Endothelial cell (in vitro differentiated cells): Measurements from ENCODE around the gene NT5DC2. TPM values are rescaled to one million over a fixed set of nuclear protein-coding genes. Genes with fewer than 3 reads are reported as not detected.
A peak's percentile ranks its signal among the peaks of the same experiment; 100 is the strongest.

ENCODE experiments used
- DNase-seq: peaks from one replicate; pipeline ENCODE4 v3.0.0; 2021; ENCODE audit warnings: low spot score
- H3K27ac Mint-ChIP-seq: one replicate; pipeline ENCODE4 v1.8.0; 2021; ENCODE audit warnings: mixed read lengths, inconsistent platforms; ENCODE audit not compliant: unreplicated experiment
- H3K27me3 Mint-ChIP-seq: one replicate; pipeline ENCODE4 v1.8.0; 2021; ENCODE audit warnings: mild to moderate bottlenecking, moderate library complexity, mixed read lengths, inconsistent platforms; ENCODE audit not compliant: unreplicated experiment
- H3K36me3 Mint-ChIP-seq: one replicate; pipeline ENCODE4 v1.8.0; 2021; ENCODE audit warnings: mild to moderate bottlenecking, low read depth, mixed read lengths, inconsistent platforms; ENCODE audit not compliant: unreplicated experiment
- H3K4me1 Mint-ChIP-seq: one replicate; pipeline ENCODE4 v1.8.0; 2021; ENCODE audit warnings: mild to moderate bottlenecking, mixed read lengths, inconsistent platforms; ENCODE audit not compliant: unreplicated experiment
- H3K4me3 Mint-ChIP-seq: one replicate; pipeline ENCODE4 v1.8.0; 2021; ENCODE audit warnings: mild to moderate bottlenecking, mixed read lengths, inconsistent platforms; ENCODE audit not compliant: unreplicated experiment
- H3K9me3 Mint-ChIP-seq: one replicate; pipeline ENCODE4 v1.8.0; 2021; ENCODE audit warnings: mixed read lengths, inconsistent platforms; ENCODE audit not compliant: unreplicated experiment
- CTCF ChIP-seq: fragments of 200-600 bp; sonication (generic); IDR thresholded peaks from one replicate; pipeline ENCODE4 v1.5.0; 2021; ENCODE audit warnings: antibody characterized with exemption; ENCODE audit not compliant: unreplicated experiment
- total RNA-seq: library from RNA; stranded (reverse); fragmentation: NEBNext Ultra II Directional; extraction: Animal tissue kit (Norgen Biotek cat#: 25700); gene quantifications from one replicate; pipeline ENCODE4 v1.2.1, GENCODE V29; 2021; ENCODE audit not compliant: unreplicated experiment

The NT5DC2 gene
- total RNA-seq, 1 donor from 2014 or later, result 252 TPM

- TF ChIP-seq CTCF, result no peak
- Mint-ChIP-seq H3K27ac (no peak overlapping the region), H3K4me3 (no peak overlapping the region), H3K27me3 (peaks cover 16% of the 10 kb centered on the region), H3K9me3 (no peaks in the 10 kb centered on the region), H3K36me3 (peaks cover 42% of the 10 kb centered on the region), H3K4me1 (no peaks in the 10 kb centered on the region)
- DNase-seq, result no peak
These were observed 13.5 kb downstream of the NT5DC2 start for GRCh38 chr3:52520141-52520667.

- TF ChIP-seq CTCF, result no peak
These were observed 14.1 kb downstream of the NT5DC2 start for GRCh38 chr3:52519445-52520140.

GRCh38 chr3:52518723-52519444, 14.8 kb downstream of the NT5DC2 start:
- no peak for DNase-seq

More at GRCh38 chr3:52519445-52520140, 14.1 kb downstream of the NT5DC2 start:
- Mint-ChIP-seq H3K27ac (no peak overlapping the region), H3K36me3 (peaks cover 44% of the 10 kb centered on the region), H3K4me1 (no peaks in the 10 kb centered on the region), H3K27me3 (peaks cover 16% of the 10 kb centered on the region), H3K4me3 (no peak overlapping the region), H3K9me3 (no peaks in the 10 kb centered on the region)
- DNase-seq, result no peak

GRCh38 chr3:52517796-52518722, 15.6 kb downstream of the NT5DC2 start:
- H3K36me3 Mint-ChIP-seq, result peaks cover 33% of the 10 kb centered on the region
- H3K4me3 Mint-ChIP-seq, result peak overlapping the region; percentile 56
- peaks cover 12% of the 10 kb centered on the region for H3K27me3 Mint-ChIP-seq
- H3K9me3 Mint-ChIP-seq, result no peaks in the 10 kb centered on the region
- H3K4me1 Mint-ChIP-seq, result no peaks in the 10 kb centered on the region
- DNase-seq, result no peak
- no peak for TF ChIP-seq CTCF
- no peak overlapping the region for H3K27ac Mint-ChIP-seq

More at GRCh38 chr3:52518723-52519444, 14.8 kb downstream of the NT5DC2 start:
- Mint-ChIP-seq H3K9me3 (no peaks in the 10 kb centered on the region), H3K4me3 (no peak overlapping the region), H3K27ac (no peak overlapping the region), H3K4me1 (no peaks in the 10 kb centered on the region), H3K36me3 (peaks cover 38% of the 10 kb centered on the region), H3K27me3 (peaks cover 12% of the 10 kb centered on the region)
- no peak for TF ChIP-seq CTCF
